ENCODE measurements around the gene FAM24B.
"Not testable (repeated sequence)": the region's sequence is repeated elsewhere in the genome, so short reads cannot be mapped to it uniquely, and the experiment has no call there.

FAM24B gene

GRCh38 chr10:122879339-122880273 lies at the start of gene FAM24B:
FAM24B (minus strand) TSS chr10:122879581; CDS start chr10:122850515, 29,066 bp downstream.
- DNase-seq (ENCODE audit: low read depth) = peak; percentile 98

GRCh38 chr10:122915700-122916099 lies 36.3 kb upstream of the FAM24B start:
- DNase-seq (ENCODE audit: low read depth) = no peak

- DNase-seq (ENCODE audit: low read depth) = peak; percentile 56
Observed at GRCh38 chr10:122911889-122912484, 32.6 kb upstream of the FAM24B start.

GRCh38 chr10:122910310-122910709 lies 30.9 kb upstream of the FAM24B start, which contains the start of gene FAM24A:
FAM24A (plus strand) TSS chr10:122910610; CDS start chr10:122911635, 1,025 bp downstream.
- no peak for DNase-seq (ENCODE audit: low read depth)

GRCh38 chr10:122903861-122904260 lies 24.5 kb upstream of the FAM24B start:
- DNase-seq (ENCODE audit: low read depth) = not testable (repeated sequence)

- no peak for DNase-seq (ENCODE audit: low read depth)
Observed at GRCh38 chr10:122894261-122894944, 15.0 kb upstream of the FAM24B start.

- no peak for DNase-seq (ENCODE audit: low read depth)
Observed at GRCh38 chr10:122884166-122884565, 4.8 kb upstream of the FAM24B start.

- no peak for DNase-seq (ENCODE audit: low read depth)
Observed at GRCh38 chr10:122882766-122883165, 3.4 kb upstream of the FAM24B start.

- DNase-seq (ENCODE audit: low read depth) = peak; percentile 45
Observed at GRCh38 chr10:122878799-122879338, 512 bp downstream of the FAM24B start.

- peak; percentile 36 for DNase-seq (ENCODE audit: low read depth)
Observed at GRCh38 chr10:122877264-122877663, 2.1 kb downstream of the FAM24B start.

- no peak for DNase-seq (ENCODE audit: low read depth)
Observed at GRCh38 chr10:122876467-122876855, 2.9 kb downstream of the FAM24B start.

- no peak for DNase-seq (ENCODE audit: low read depth)
Observed at GRCh38 chr10:122875843-122876466, 3.4 kb downstream of the FAM24B start.

- DNase-seq (ENCODE audit: low read depth) = not testable (repeated sequence)
Observed at GRCh38 chr10:122871947-122872346, 7.4 kb downstream of the FAM24B start.

- DNase-seq (ENCODE audit: low read depth) = not testable (repeated sequence)
Observed at GRCh38 chr10:122868768-122869167, 10.6 kb downstream of the FAM24B start.

GRCh38 chr10:122866757-122867482 lies 12.5 kb downstream of the FAM24B start:
- not testable (repeated sequence) for DNase-seq (ENCODE audit: low read depth)

GRCh38 chr10:122864901-122865300 lies 14.5 kb downstream of the FAM24B start:
- peak; percentile 63 for DNase-seq (ENCODE audit: low read depth)

GRCh38 chr10:122864194-122864592 lies 15.2 kb downstream of the FAM24B start:
- no peak for DNase-seq (ENCODE audit: low read depth)

- DNase-seq (ENCODE audit: low read depth) = no peak
Observed at GRCh38 chr10:122863216-122864193, 15.9 kb downstream of the FAM24B start.

- peak; percentile 85 for DNase-seq (ENCODE audit: low read depth)
Observed at GRCh38 chr10:122861711-122862161, 17.6 kb downstream of the FAM24B start.

- DNase-seq (ENCODE audit: low read depth) = no peak
Observed at GRCh38 chr10:122859527-122859926, 19.9 kb downstream of the FAM24B start.
